Panc1 (cell line): Measurements from ENCODE around the gene SLC22A12. TPM values are rescaled to one million over a fixed set of nuclear protein-coding genes. Genes with fewer than 3 reads are reported as not detected.

Experiments
- ATAC-seq: fragments of 200-7000 bp; cut with Tn5 transposase; 2 replicates; pipeline ENCODE4 v1.9.1; 2020; ENCODE audit warnings: mild to moderate bottlenecking, moderate library complexity
- BruUV-seq: library from RNA; stranded (reverse); fragments of 400-500 nt; replicated peaks from 2 replicates; lab custom pipeline; 2021; lab: Mats Ljungman, UMichigan
- CTCF ChIA-PET: fragments of 300-600 bp; sonication (Branson Sonifier 250); formaldehyde crosslinking; loops from one replicate; lab custom pipeline; 2022; ENCODE audit warnings: antibody characterized with exemption; lab: Charles Lee
- POLR2A ChIA-PET: fragments of 300-600 bp; sonication (Branson Sonifier 250); formaldehyde crosslinking; loops from one replicate; lab custom pipeline; 2022; ENCODE audit warnings: antibody characterized with exemption; lab: Charles Lee
- DNase-seq: peaks from one replicate; pipeline ENCODE4 v3.0.0-alpha.2; 2010; ENCODE audit warnings: low read depth, low spot score
- H3K27ac ChIP-seq: 2 replicates; pipeline ENCODE4 v1.5.1; 2011; ENCODE audit warnings: mild to moderate bottlenecking, low read length, inconsistent platforms
- H3K27me3 ChIP-seq: fragments of 200-500 bp; sonication (Bioruptor generic); 2 replicates; pipeline ENCODE4 v1.6.0; 2014; ENCODE audit warnings: low read length, inconsistent platforms; ENCODE audit not compliant: control insufficient read depth, insufficient read depth
- H3K36me3 ChIP-seq: fragments of 200-500 bp; sonication (Bioruptor generic); 2 replicates; pipeline ENCODE4 v1.5.1; 2014; ENCODE audit warnings: inconsistent platforms, mild to moderate bottlenecking, low read length, moderate library complexity; ENCODE audit not compliant: control insufficient read depth, insufficient read depth
- H3K4me1 ChIP-seq: 2 replicates; pipeline ENCODE4 v1.5.1; 2011; ENCODE audit warnings: inconsistent platforms, mild to moderate bottlenecking, low read length, moderate library complexity; ENCODE audit not compliant: control insufficient read depth, insufficient read depth
- H3K4me3 ChIP-seq, 2 experiments: 2 replicates each; pipeline ENCODE4 v1.5.1; 2011 to 2012; ENCODE audit warnings: low read depth in 2 of 2, low read length in 2 of 2, mild to moderate bottlenecking in 2 of 2, inconsistent platforms in 1 of 2, moderate library complexity in 1 of 2
- H3K9me3 ChIP-seq: fragments of 200-500 bp; sonication (Bioruptor generic); 2 replicates; pipeline ENCODE4 v1.5.1; 2014; ENCODE audit warnings: low read depth, mild to moderate bottlenecking, inconsistent platforms, low read length, moderate library complexity; ENCODE audit not compliant: control insufficient read depth, insufficient read depth
- POLR2AphosphoS5 ChIP-seq: IDR thresholded peaks from 2 replicates; pipeline ENCODE4 v1.6.1; 2012; ENCODE audit warnings: mild to moderate bottlenecking, low read depth, low read length, moderate library complexity
- SIN3A ChIP-seq: IDR thresholded peaks from 2 replicates; pipeline ENCODE4 v1.6.1; 2012; ENCODE audit warnings: low read depth, mild to moderate bottlenecking, low read length, moderate library complexity, borderline replicate concordance; ENCODE audit not compliant: insufficient read depth
- TCF7L2 ChIP-seq: IDR thresholded peaks from 2 replicates; pipeline ENCODE4 v1.6.1; 2011; ENCODE audit warnings: mild to moderate bottlenecking, low read depth, low read length, inconsistent platforms
- in situ Hi-C: cut with HindIII; loops from 2 replicates; pipeline ENCODE4 v1.10.0; 2016; ENCODE audit warnings: low sequenced_read_pairs, low pct_unique_long_range_greater_than_20kb
- intact Hi-C: fragments of 100-400 bp; cut with micrococcal nuclease; formaldehyde crosslinking; loops from one replicate; pipeline ENCODE4 v1.10.0; 2022; ENCODE audit not compliant: unreplicated experiment
- total RNA-seq: library from RNA; stranded (reverse); gene quantifications from one replicate; pipeline ENCODE4 v1.2.1, GENCODE V29; 2021; ENCODE audit not compliant: unreplicated experiment
- TF ChIP-seq, protein P1 (sequence below), 2 experiments: IDR thresholded peaks; 2 replicates each; pipeline ENCODE4 v1.6.1; 2011 to 2012; ENCODE audit warnings: low read depth in 2 of 2, control low read depth in 1 of 2, low read length in 1 of 2, mild to moderate bottlenecking in 1 of 2, moderate library complexity in 1 of 2; ENCODE audit not compliant: insufficient read depth in 1 of 2
- TF ChIP-seq, protein P2 (sequence below): fragments of 450-650 bp; IDR thresholded peaks from 2 replicates; pipeline ENCODE4 v1.5.1; 2017; ENCODE audit warnings: mild to moderate bottlenecking

The SLC22A12 gene
- total RNA-seq, 1 experiment from 2014 or later = not detected

DNA sequence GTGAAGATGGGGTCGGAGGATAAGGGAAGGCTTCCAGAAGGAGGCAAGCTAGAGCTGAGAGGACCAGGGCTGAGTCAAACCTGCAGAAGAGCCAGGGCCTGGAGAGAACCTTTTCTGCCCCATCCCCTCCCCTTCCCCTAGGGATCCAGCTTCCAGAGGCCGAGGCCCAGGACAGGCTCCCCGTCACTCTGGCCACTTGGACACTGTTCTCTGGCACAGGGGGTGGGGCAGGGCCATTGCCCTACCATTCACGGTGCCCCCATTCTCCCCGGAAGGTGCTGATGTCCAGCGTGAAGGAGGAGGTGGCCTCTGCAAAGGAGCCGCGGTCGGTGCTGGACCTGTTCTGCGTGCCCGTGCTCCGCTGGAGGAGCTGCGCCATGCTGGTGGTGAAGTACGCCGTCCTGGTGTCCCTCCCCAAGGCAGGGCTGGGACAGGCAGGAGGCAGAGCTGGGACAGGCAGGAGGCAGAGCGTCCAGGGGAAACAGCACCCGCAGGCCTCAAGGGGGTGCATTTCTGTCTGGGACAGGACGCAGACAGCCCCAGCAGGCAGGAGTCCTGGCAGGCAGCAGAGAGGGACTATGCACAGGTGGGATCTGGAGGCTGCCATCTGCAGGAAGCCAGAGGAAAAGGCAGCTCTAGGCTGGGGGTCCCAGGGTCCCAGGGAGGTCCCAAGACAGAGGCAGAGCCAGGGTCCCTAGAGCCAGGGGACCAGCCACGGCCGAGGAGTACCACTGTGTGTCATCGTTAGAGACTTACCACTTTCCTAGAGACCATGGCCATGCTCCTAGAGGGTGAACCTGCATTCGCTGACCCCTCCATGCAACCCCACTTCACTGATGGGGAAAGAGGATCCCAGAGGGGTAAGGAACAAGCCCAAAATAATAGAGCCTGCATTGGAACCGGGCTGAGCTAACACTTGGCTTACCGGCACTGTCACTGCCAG, 25.8 kb upstream of the SLC22A12 start:
- no peak overlapping the region for H3K4me3 ChIP-seq
- peak; percentile 54 for ATAC-seq
- H3K27me3 ChIP-seq = no peaks in the 10 kb centered on the region
- no peaks in the 10 kb centered on the region for H3K36me3 ChIP-seq
- in situ Hi-C loops = no loop called here
- H3K27ac ChIP-seq = no peak overlapping the region
- POLR2A ChIA-PET = no interaction called here
- TF ChIP-seq, protein P1, sequence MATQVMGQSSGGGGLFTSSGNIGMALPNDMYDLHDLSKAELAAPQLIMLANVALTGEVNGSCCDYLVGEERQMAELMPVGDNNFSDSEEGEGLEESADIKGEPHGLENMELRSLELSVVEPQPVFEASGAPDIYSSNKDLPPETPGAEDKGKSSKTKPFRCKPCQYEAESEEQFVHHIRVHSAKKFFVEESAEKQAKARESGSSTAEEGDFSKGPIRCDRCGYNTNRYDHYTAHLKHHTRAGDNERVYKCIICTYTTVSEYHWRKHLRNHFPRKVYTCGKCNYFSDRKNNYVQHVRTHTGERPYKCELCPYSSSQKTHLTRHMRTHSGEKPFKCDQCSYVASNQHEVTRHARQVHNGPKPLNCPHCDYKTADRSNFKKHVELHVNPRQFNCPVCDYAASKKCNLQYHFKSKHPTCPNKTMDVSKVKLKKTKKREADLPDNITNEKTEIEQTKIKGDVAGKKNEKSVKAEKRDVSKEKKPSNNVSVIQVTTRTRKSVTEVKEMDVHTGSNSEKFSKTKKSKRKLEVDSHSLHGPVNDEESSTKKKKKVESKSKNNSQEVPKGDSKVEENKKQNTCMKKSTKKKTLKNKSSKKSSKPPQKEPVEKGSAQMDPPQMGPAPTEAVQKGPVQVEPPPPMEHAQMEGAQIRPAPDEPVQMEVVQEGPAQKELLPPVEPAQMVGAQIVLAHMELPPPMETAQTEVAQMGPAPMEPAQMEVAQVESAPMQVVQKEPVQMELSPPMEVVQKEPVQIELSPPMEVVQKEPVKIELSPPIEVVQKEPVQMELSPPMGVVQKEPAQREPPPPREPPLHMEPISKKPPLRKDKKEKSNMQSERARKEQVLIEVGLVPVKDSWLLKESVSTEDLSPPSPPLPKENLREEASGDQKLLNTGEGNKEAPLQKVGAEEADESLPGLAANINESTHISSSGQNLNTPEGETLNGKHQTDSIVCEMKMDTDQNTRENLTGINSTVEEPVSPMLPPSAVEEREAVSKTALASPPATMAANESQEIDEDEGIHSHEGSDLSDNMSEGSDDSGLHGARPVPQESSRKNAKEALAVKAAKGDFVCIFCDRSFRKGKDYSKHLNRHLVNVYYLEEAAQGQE (IDR thresholded peaks at IDR 0.05; ENCODE audit: insufficient read depth in 1 of 2, low read depth in 2 of 2, low read length in 1 of 2) = no peak
- TF ChIP-seq POLR2AphosphoS5 (no peak), TCF7L2 (no peak), SIN3A (no peak)
- TF ChIP-seq, protein P2, sequence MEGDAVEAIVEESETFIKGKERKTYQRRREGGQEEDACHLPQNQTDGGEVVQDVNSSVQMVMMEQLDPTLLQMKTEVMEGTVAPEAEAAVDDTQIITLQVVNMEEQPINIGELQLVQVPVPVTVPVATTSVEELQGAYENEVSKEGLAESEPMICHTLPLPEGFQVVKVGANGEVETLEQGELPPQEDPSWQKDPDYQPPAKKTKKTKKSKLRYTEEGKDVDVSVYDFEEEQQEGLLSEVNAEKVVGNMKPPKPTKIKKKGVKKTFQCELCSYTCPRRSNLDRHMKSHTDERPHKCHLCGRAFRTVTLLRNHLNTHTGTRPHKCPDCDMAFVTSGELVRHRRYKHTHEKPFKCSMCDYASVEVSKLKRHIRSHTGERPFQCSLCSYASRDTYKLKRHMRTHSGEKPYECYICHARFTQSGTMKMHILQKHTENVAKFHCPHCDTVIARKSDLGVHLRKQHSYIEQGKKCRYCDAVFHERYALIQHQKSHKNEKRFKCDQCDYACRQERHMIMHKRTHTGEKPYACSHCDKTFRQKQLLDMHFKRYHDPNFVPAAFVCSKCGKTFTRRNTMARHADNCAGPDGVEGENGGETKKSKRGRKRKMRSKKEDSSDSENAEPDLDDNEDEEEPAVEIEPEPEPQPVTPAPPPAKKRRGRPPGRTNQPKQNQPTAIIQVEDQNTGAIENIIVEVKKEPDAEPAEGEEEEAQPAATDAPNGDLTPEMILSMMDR = no peak; the same call in 1 of the 2 replicates
- H3K4me1 ChIP-seq = 0 out of 2 replicates have a peak, but pooled peaks cover 9% of the 10 kb centered on the region
- no TSS peak for BruUV-seq
- DNase-seq = no peak
- CTCF ChIA-PET = no interaction called here
- no peaks in the 10 kb centered on the region for H3K9me3 ChIP-seq
- intact Hi-C loops = no loop called here

DNA sequence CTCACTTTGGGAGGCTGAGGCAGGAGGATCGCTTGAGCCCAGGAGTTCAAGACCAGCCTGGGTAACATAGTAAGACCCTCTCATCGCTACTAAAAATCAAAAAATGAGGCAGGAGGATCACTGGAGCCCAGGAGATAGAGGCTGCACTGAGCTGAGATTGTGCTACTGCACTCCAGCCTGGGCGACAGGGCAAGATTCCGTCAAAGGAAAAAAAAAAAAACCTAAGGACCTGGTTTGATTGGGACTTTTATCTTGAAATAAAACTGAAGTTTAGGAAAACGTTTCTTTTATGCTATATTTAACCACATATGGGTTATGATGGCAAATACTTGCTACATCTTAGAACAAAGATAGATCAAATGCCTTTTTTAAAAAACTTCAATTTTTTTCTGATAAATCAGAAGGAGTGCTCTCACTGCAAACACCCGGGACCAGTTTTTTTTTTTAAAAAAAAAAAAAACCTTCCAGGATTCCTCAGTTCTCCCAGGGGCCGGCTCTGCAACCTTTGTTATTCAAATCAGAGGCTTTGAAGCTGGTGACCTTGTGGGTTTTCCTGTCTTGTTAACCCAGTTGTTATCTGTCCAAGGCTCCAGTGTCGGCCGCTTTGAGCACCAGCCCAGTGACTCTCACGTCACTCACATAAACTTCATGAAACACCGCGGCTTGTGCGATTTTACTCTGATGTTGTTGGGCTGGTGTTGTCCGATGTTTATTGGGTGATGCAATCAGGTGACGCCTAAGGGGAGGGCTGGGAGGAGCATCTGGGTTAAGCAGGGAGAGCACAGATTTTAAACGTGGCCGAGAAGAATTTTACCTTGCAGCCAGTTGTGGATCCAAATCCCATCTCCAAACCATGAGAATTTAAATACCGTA, 24.7 kb upstream of the SLC22A12 start:
- BruUV-seq = no TSS peak
- DNase-seq (no peak), ATAC-seq (peak; percentile 50; the same call in 1 of the 2 replicates)
- intact Hi-C loops = no loop called here
- Histone ChIP-seq H3K27me3 (no peaks in the 10 kb centered on the region), H3K4me1 (0 out of 2 replicates have a peak, but pooled peaks cover 9% of the 10 kb centered on the region), H3K27ac (peak overlapping the region; percentile 40; the same call in 1 of the 2 replicates), H3K36me3 (no peaks in the 10 kb centered on the region), H3K4me3 (peak overlapping the region in 1 of 2 experiments; percentile 29; a peak in 2 of 4 replicates), H3K9me3 (no peaks in the 10 kb centered on the region)
- POLR2A ChIA-PET = no interaction called here
- in situ Hi-C loops = no loop called here
- no peak for TF ChIP-seq POLR2AphosphoS5
- TF ChIP-seq TCF7L2 = peak; percentile 89
- CTCF ChIA-PET = interaction anchor here (1.4 kb wide), 1 partner anchor 17 kb away, joined by 4 read pairs; no protein-coding TSS in a partner anchor
